ENCODE results near the gene RDM1. TPM values are rescaled to one million over a fixed set of nuclear protein-coding genes. Genes with fewer than 3 reads are reported as not detected.

The RDM1 gene
- total RNA-seq, 2 experiments from 2014 or later: not detected

DNA sequence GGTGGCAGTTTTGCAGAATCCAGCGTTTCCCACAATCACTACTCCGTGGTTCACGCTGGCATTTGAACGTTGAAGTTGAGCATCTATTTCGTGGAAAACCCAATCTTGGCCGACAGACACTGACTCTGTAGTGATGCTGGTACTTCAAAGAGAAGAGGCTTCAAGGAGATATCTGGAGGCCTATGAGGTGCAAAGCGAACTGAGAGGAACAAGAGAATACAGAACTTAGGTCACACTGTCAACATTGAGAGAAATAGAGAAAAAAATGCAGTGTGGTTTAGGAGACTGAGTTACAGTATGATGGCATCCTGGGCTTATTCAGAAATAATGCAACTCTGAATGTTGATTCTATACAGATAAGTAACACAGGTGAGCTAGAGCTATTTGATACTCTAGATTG, 34.7 kb upstream of the RDM1 start:
- DNase-seq: no peak
- Histone ChIP-seq H3K27ac (ENCODE audit: low read depth in 1 of 2, low read length in 2 of 2) (no peak overlapping the region), H3K36me3 (ENCODE audit: insufficient read depth, low read length) (no peaks in the 10 kb centered on the region), H3K9me3 (ENCODE audit: control insufficient read depth in 1 of 2, insufficient read depth in 1 of 2, low read length in 2 of 2) (no peaks in the 10 kb centered on the region), H3K27me3 (ENCODE audit: control insufficient read depth in 1 of 2, insufficient read depth in 2 of 2, low read length in 2 of 2) (peaks cover 0 to 3% of the 10 kb centered on the region in 2 experiments), H3K4me1 (ENCODE audit: insufficient read depth, low read length) (peaks cover 3% of the 10 kb centered on the region), H3K4me3 (ENCODE audit: low read length) (no peak overlapping the region)
- intact Hi-C loops (cut with DNase I, micrococcal nuclease): loop anchor here (5.0 to 10.0 kb wide), 2 partner anchors 180 to 1277 kb away; no protein-coding TSS in a partner anchor
- Mint-ChIP-seq H3K36me3 (ENCODE audit: low read depth) (no peaks in the 10 kb centered on the region), H3K27ac (no peak overlapping the region), H3K4me1 (ENCODE audit: low read depth) (no peaks in the 10 kb centered on the region), H3K4me3 (no peak overlapping the region), H3K9me3 (no peaks in the 10 kb centered on the region), H3K27me3 (peaks cover 23% of the 10 kb centered on the region)
- POLR2A ChIA-PET: no interaction called here
- TF ChIP-seq, protein P1, sequence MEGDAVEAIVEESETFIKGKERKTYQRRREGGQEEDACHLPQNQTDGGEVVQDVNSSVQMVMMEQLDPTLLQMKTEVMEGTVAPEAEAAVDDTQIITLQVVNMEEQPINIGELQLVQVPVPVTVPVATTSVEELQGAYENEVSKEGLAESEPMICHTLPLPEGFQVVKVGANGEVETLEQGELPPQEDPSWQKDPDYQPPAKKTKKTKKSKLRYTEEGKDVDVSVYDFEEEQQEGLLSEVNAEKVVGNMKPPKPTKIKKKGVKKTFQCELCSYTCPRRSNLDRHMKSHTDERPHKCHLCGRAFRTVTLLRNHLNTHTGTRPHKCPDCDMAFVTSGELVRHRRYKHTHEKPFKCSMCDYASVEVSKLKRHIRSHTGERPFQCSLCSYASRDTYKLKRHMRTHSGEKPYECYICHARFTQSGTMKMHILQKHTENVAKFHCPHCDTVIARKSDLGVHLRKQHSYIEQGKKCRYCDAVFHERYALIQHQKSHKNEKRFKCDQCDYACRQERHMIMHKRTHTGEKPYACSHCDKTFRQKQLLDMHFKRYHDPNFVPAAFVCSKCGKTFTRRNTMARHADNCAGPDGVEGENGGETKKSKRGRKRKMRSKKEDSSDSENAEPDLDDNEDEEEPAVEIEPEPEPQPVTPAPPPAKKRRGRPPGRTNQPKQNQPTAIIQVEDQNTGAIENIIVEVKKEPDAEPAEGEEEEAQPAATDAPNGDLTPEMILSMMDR (IDR thresholded peaks at IDR 0.05): no peak
- CTCF ChIA-PET: no interaction called here
- no peak for ATAC-seq (ENCODE audit: poor library complexity)

DNA sequence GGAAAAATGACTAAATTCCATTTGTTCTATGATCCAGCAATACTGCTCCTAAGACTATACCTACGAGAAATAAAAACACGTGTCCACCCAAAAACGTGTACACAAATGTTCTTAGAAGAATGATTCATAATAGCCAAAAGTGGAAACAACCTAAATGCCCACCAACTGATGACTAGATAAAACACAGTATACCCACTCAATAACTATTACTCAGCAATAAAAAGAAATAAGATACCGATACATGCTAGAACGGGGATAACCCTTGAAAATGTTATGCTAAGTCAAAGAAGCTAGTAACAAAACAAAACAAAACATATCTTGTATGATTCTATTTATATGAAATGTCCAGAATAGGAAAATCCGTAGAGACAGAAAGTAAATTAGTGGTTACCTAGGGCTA, 33.1 kb upstream of the RDM1 start:
- no peak overlapping the region for H3K4me3 Mint-ChIP-seq
- CTCF ChIA-PET: interaction anchor here (1.1 kb wide), 1 partner anchor 13 kb away, joined by 4 read pairs; no protein-coding TSS in a partner anchor
- DNase-seq (no peak), ATAC-seq (ENCODE audit: poor library complexity) (no peak)
- H3K27me3 Mint-ChIP-seq: peaks cover 20% of the 10 kb centered on the region
- no peaks in the 10 kb centered on the region for H3K4me1 ChIP-seq (ENCODE audit: insufficient read depth, low read length)
- peaks cover 3 to 6% of the 10 kb centered on the region in 2 experiments for H3K27me3 ChIP-seq (ENCODE audit: control insufficient read depth in 1 of 2, insufficient read depth in 2 of 2, low read length in 2 of 2)
- no peak overlapping the region for H3K4me3 ChIP-seq (ENCODE audit: low read length)
- H3K27ac ChIP-seq (ENCODE audit: low read depth in 1 of 2, low read length in 2 of 2): no peak overlapping the region
- no peaks in the 10 kb centered on the region for H3K36me3 Mint-ChIP-seq (ENCODE audit: low read depth)
- POLR2A ChIA-PET: no interaction called here
- intact Hi-C loops (cut with DNase I, micrococcal nuclease): loop anchor here in 1 of 2 experiments (10.0 kb wide), 1 partner anchor 181 kb away; no protein-coding TSS in a partner anchor
- TF ChIP-seq, protein P1 (IDR thresholded peaks at IDR 0.05): no peak
- no peaks in the 10 kb centered on the region for H3K9me3 ChIP-seq (ENCODE audit: control insufficient read depth in 1 of 2, insufficient read depth in 1 of 2, low read length in 2 of 2)
- no peaks in the 10 kb centered on the region for H3K36me3 ChIP-seq (ENCODE audit: insufficient read depth, low read length)
- no peak overlapping the region for H3K27ac Mint-ChIP-seq
- no peaks in the 10 kb centered on the region for H3K4me1 Mint-ChIP-seq (ENCODE audit: low read depth)
- no peaks in the 10 kb centered on the region for H3K9me3 Mint-ChIP-seq

DNA sequence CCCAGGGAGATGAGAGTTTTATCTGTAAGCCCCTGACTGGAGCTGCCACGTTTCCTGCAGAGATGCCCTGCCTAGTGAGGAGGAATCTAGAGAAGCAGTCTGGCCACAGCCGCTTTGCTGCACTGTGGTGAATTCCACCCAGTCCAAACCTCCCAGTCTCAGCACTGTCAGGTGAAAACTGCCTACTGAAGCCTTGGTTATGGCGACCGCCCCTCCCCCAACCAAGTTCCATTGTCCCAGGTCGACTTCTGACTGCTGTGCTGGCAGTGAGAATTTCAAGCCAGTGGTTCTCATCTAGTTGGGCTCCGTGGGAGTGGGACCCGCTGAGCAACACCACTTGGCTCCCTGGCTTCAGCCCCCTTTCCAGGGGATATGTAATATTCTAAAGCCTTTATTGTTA, 23.1 kb upstream of the RDM1 start:
- Mint-ChIP-seq H3K4me3 (no peak overlapping the region), H3K9me3 (no peaks in the 10 kb centered on the region), H3K4me1 (ENCODE audit: low read depth) (no peaks in the 10 kb centered on the region), H3K36me3 (ENCODE audit: low read depth) (no peaks in the 10 kb centered on the region), H3K27me3 (peaks cover 21% of the 10 kb centered on the region), H3K27ac (no peak overlapping the region)
- Histone ChIP-seq H3K9me3 (ENCODE audit: control insufficient read depth in 1 of 2, insufficient read depth in 1 of 2, low read length in 2 of 2) (no peaks in the 10 kb centered on the region), H3K36me3 (ENCODE audit: insufficient read depth, low read length) (no peaks in the 10 kb centered on the region), H3K4me1 (ENCODE audit: insufficient read depth, low read length) (no peaks in the 10 kb centered on the region), H3K27me3 (ENCODE audit: control insufficient read depth in 1 of 2, insufficient read depth in 2 of 2, low read length in 2 of 2) (no peaks in the 10 kb centered on the region), H3K27ac (ENCODE audit: low read depth in 1 of 2, low read length in 2 of 2) (no peak overlapping the region), H3K4me3 (ENCODE audit: low read length) (no peak overlapping the region)
- intact Hi-C loops (cut with DNase I, micrococcal nuclease): no loop called here
- DNase-seq (no peak), ATAC-seq (ENCODE audit: poor library complexity) (no peak)
- ChIA-PET POLR2A (no interaction called here), CTCF (no interaction called here)
- TF ChIP-seq, protein P1 (IDR thresholded peaks at IDR 0.05): no peak

Measured in CD4-positive, alpha-beta T cell (primary cell).